GM12873 (cell line): ENCODE data around the gene LAMA2.

Source experiments
- CTCF ChIP-seq: IDR thresholded peaks from 2 replicates; pipeline ENCODE4 v1.5.1; 2012; ENCODE audit warnings: low read depth, mild to moderate bottlenecking, moderate library complexity, low read length, control low read depth; ENCODE audit not compliant: insufficient read depth; ENCODE audit errors: missing control alignments

The LAMA2 gene

DNA sequence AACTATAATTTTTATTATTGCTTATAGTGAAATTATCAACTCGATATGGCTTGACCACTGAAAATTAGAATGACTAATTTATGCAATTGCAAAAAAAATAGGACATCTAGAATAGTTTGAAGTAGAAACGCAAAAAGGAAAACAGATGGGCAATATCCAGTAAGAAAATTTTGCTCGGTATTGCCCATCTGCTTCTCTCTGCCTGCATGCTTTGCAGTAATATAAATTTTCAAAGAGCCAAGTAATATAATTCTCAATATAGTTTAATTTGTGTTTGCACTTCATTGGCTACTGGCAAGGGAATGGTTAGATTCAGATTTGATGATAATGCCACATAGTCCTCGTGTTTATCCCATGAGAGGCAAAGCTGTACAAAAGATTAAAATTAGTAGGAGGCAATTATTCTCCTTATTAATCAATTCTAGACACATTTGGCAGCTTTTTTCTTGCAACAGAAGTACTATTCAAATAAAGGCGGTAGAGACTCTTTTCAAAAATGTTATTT, 27.3 kb upstream of the LAMA2 start:
- TF ChIP-seq CTCF = no peak

- no peak for TF ChIP-seq CTCF
Observed at GRCh38 chr6:128857806-128858205, 25.1 kb upstream of the LAMA2 start.

- TF ChIP-seq CTCF = no peak
Observed at GRCh38 chr6:128860782-128861181, 22.2 kb upstream of the LAMA2 start.

DNA sequence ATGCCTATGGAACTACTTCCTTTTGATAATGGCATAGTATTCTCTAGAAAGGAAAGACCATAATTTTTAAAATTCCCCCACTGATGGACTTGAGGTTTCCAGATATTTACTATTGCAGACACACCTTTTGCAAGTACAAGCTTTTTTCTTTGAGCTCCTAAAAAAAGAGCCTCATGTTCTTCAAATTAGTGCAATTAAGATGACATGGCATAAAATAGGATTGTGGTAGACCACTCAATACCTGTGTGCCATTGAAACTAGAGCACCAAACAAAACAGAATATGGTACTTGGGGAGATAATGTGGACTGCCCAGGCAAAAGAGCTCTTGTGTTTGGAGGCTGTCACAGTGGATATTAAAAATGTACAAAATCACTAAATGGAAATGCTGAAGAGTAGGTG, 19.0 kb upstream of the LAMA2 start:
- TF ChIP-seq CTCF = no peak

GRCh38 chr6:128870746-128871145, 12.2 kb upstream of the LAMA2 start:
- no peak for TF ChIP-seq CTCF

DNA sequence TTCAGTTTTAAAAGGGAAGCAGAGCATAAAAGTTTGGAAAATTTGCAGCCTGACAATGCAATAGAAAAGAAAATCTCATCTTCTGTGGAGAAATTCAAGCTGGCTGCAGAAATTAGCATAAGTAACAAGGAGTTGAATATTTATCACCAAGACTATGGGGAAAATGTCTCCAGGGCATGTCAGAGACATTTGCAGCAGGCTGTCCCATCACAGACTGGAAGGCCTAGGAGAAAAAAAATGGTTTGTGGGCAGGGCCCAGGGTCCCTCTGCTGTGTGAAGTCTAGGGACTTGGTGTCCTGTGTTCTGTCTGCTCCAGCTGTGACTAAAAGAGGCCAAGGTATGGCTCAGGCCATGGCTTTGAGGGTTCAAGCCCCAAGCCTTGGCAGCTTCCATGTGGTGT, 8.1 kb upstream of the LAMA2 start:
- TF ChIP-seq CTCF = no peak

- no peak for TF ChIP-seq CTCF
Observed at GRCh38 chr6:128882560-128882959, 378 bp upstream of the LAMA2 start.
